Ishikawa (cell line): ENCODE results near the gene DGKG.

ENCODE experiments used
- CEBPB ChIP-seq: IDR thresholded peaks from 2 replicates; pipeline ENCODE4 v1.6.1; 2012
- CREB1 ChIP-seq: IDR thresholded peaks from 2 replicates; pipeline ENCODE4 v1.6.1; 2012; ENCODE audit warnings: low read depth
- EGR1 ChIP-seq: IDR thresholded peaks from 2 replicates; pipeline ENCODE4 v1.6.1; 2012
- EP300 ChIP-seq: IDR thresholded peaks from 2 replicates; pipeline ENCODE4 v1.6.1; 2012; ENCODE audit warnings: borderline replicate concordance
- FOXM1 ChIP-seq: IDR thresholded peaks from 2 replicates; pipeline ENCODE4 v1.6.1; 2012; ENCODE audit warnings: low read depth, borderline replicate concordance
- NFIC ChIP-seq: IDR thresholded peaks from 2 replicates; pipeline ENCODE4 v1.6.1; 2012
- RAD21 ChIP-seq: IDR thresholded peaks from 2 replicates; pipeline ENCODE4 v1.6.1; 2012; ENCODE audit warnings: low read depth
- REST ChIP-seq: IDR thresholded peaks from 2 replicates; pipeline ENCODE4 v1.6.1; 2012; ENCODE audit warnings: low read depth, mild to moderate bottlenecking
- TAF1 ChIP-seq: IDR thresholded peaks from 2 replicates; pipeline ENCODE4 v1.6.1; 2012; ENCODE audit warnings: low read depth, mild to moderate bottlenecking
- TCF12 ChIP-seq: IDR thresholded peaks from 2 replicates; pipeline ENCODE4 v1.6.1; 2012; ENCODE audit warnings: low read depth
- TEAD4 ChIP-seq: IDR thresholded peaks from 2 replicates; pipeline ENCODE4 v1.6.1; 2012
- YY1 ChIP-seq: IDR thresholded peaks from 2 replicates; pipeline ENCODE4 v1.6.1; 2012; ENCODE audit warnings: low read depth
- ZBTB7A ChIP-seq: IDR thresholded peaks from 2 replicates; pipeline ENCODE4 v1.6.1; 2012; ENCODE audit warnings: low read depth
- TF ChIP-seq, protein P1 (sequence below): IDR thresholded peaks from 2 replicates; pipeline ENCODE4 v1.6.1; 2012
- TF ChIP-seq, protein P2 (sequence below): IDR thresholded peaks from 2 replicates; pipeline ENCODE4 v1.6.1; 2012

DGKG gene

GRCh38 chr3:186220911-186221645 is 141.0 kb downstream of the DGKG start:
- TF ChIP-seq RAD21 (peak; percentile 32; the same call in 1 of the 2 replicates), TEAD4 (no peak)

- TF ChIP-seq CREB1 (no peak), YY1 (no peak), EP300 (no peak), ZBTB7A (no peak), TEAD4 (no peak), NFIC (no peak), TCF12 (no peak)
These were observed 141.7 kb downstream of the DGKG start for GRCh38 chr3:186220365-186220764.

DNA sequence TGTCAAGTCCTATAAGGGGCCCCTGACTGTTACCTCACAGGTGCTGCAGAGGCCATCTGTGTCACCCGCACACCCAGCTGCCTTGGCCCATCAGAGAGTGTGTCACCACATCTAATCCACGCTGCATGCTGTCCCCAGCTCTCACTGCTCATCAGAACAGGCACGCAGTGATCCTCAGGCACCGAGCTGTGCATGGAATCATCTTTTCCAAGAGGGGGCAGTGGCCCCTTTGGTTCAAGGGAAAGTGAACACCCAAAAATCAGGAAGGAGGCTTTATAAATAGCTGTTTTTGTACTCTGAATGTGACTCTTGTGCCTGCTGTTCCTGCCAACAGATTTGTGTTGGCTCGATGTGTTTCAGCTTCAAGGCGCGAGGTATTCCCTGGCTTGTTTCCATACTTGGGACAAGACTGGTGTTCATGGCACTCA is 142.8 kb downstream of the DGKG start:
- TF ChIP-seq YY1 (no peak), NFIC (no peak), FOXM1 (no peak), RAD21 (no peak), TEAD4 (no peak), EP300 (no peak), TCF12 (no peak), EGR1 (no peak), TAF1 (no peak), CEBPB (no peak), ZBTB7A (no peak), REST (no peak), CREB1 (no peak)
- TF ChIP-seq, protein P1, sequence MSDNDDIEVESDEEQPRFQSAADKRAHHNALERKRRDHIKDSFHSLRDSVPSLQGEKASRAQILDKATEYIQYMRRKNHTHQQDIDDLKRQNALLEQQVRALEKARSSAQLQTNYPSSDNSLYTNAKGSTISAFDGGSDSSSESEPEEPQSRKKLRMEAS: no peak
- TF ChIP-seq, protein P2, sequence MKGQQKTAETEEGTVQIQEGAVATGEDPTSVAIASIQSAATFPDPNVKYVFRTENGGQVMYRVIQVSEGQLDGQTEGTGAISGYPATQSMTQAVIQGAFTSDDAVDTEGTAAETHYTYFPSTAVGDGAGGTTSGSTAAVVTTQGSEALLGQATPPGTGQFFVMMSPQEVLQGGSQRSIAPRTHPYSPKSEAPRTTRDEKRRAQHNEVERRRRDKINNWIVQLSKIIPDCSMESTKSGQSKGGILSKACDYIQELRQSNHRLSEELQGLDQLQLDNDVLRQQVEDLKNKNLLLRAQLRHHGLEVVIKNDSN: no peak

DNA sequence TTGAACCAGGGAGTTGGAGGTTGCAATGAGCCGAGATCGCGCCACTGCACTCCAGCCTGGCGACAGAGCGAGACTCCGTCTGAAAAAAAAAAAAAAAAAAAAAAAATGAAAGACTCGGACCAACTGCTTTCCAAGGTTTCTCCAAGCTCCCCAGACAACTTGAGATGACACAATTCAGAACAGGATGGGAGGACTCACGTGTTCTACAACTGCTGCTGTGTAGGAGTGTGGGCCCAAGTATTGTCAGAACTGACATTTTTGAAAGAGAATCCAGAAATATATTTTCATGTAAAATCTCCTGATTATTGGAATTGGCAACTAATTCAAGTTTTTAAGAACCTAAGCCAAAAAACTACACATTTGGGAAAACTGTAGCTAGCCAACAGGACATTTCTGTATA is 143.6 kb downstream of the DGKG start:
- TF ChIP-seq YY1 (no peak), TCF12 (no peak), ZBTB7A (no peak), REST (no peak), EP300 (no peak), TEAD4 (no peak), RAD21 (no peak), TAF1 (no peak), EGR1 (no peak), CREB1 (no peak), CEBPB (no peak), NFIC (no peak), FOXM1 (no peak)
- TF ChIP-seq, protein P2: no peak
- TF ChIP-seq, protein P1: no peak

- TF ChIP-seq ZBTB7A: no peak
These were observed 144.2 kb downstream of the DGKG start for GRCh38 chr3:186217820-186218164.

- TF ChIP-seq, protein P2: no peak
- TF ChIP-seq REST (no peak), TCF12 (no peak)
- TF ChIP-seq, protein P1: no peak
These were observed 144.9 kb downstream of the DGKG start for GRCh38 chr3:186216900-186217819.
